ENCODE measurements around the gene FHIT.

GRCh38 chr3:61094608-61095007 lies 156.6 kb downstream of the FHIT start:
- no peak for TF ChIP-seq CTCF (IDR thresholded peaks at IDR 0.05)
- TF ChIP-seq EZH2 (IDR thresholded peaks at IDR 0.05): no peak
- no peak for TF ChIP-seq EZH2phosphoT487 (IDR thresholded peaks at IDR 0.05)

Measured in neural progenitor cell (in vitro differentiated cells).